Body of pancreas (tissue), 4 donors: ENCODE measurements around the gene GNG4. TPM values are rescaled to one million over a fixed set of nuclear protein-coding genes. Genes with fewer than 3 reads are reported as not detected.

Experiments used
- ATAC-seq: fragments of 150-250 bp; one replicate; pipeline ENCODE4 v1.9.1; 2016
- DNase-seq, 4 donors: peaks; one replicate each; pipeline ENCODE4 v3.0.0-alpha.2; 2019
- H3K27ac ChIP-seq, 4 donors: fragments of 200-600 bp; sonication (generic); 1 replicate in 3 of 4; 2 replicates in 1 of 4; pipeline versions ENCODE4 v1.5.1 to v1.6.1; 2016 to 2019; ENCODE audit warnings: mild to moderate bottlenecking in 1 of 4, mixed read lengths in 1 of 4, moderate library complexity in 1 of 4
- H3K27me3 ChIP-seq, 2 donors: fragments of 200-600 bp; sonication (generic); one replicate each; pipeline ENCODE4 v1.6.0; 2016; ENCODE audit warnings: mild to moderate bottlenecking in 1 of 2
- H3K36me3 ChIP-seq, 2 donors: fragments of 200-600 bp; sonication (generic); replicated peaks in 1 of 2; 2 replicates each; pipeline ENCODE4 v1.5.1; 2016; ENCODE audit warnings: low read depth in 2 of 2; ENCODE audit not compliant: insufficient read depth in 1 of 2
- H3K4me1 ChIP-seq: fragments of 200-600 bp; sonication (generic); one replicate; pipeline ENCODE4 v1.6.0; 2016
- H3K4me3 ChIP-seq, 2 donors: fragments of 200-600 bp; sonication (generic); 1 replicate in 1 of 2; 2 replicates in 1 of 2; pipeline ENCODE4 v1.5.1; 2016 to 2019
- H3K9me3 ChIP-seq, 3 donors: fragments of 200-600 bp; sonication (generic); 1 replicate in 2 of 3; 2 replicates in 1 of 3; pipeline ENCODE4 v1.5.1; 2016
- CTCF ChIP-seq, 7 experiments: fragments of 450-650 bp in 4 of 7; fragments of 200-600 bp in 3 of 7; sonication (generic) in 3 of 7; IDR thresholded peaks; one replicate each; pipeline ENCODE4 v1.5.1; 2016 to 2019; ENCODE audit warnings: antibody characterized with exemption in 7 of 7
- POLR2A ChIP-seq, 3 donors: fragments of 450-650 bp; IDR thresholded peaks; one replicate each; pipeline ENCODE4 v1.6.1; 2016; ENCODE audit warnings: antibody characterized with exemption in 3 of 3, mild to moderate bottlenecking in 2 of 3
- WGBS, 2 donors: methylation state at CpG; one replicate each; pipeline ENCODE4 v1.1.5; 2017; 5-methylcytosine and 5-hydroxymethylcytosine counted together
- intact Hi-C: fragments of 100-400 bp; cut with DNase I; formaldehyde crosslinking; loops from one replicate; pipeline ENCODE4 v1.15.1; 2023
- total RNA-seq, 2 donors: library from RNA; depleted of rRNA; stranded (reverse); fragments of >200 nt; gene quantifications; one replicate each; pipeline ENCODE4 v1.1.0, GENCODE V29; 2016

Gene GNG4
- total RNA-seq, 2 donors from 2014 or later: 0.66 to 3.1 TPM

GRCh38 chr1:235643837-235644692, 5.5 kb downstream of the GNG4 start:
- Histone ChIP-seq H3K4me1 (peaks cover 12% of the 10 kb centered on the region), H3K4me3 (no peak overlapping the region), H3K36me3 (no peaks in the 10 kb centered on the region), H3K27me3 (no peaks in the 10 kb centered on the region), H3K27ac (no peak overlapping the region), H3K9me3 (no peaks in the 10 kb centered on the region)
- ATAC-seq (no peak), DNase-seq (no peak)
- intact Hi-C loops: no loop called here
- WGBS, 2 donors: 85 to 87% methylated on average over 22 to 23 of the region's 23 CpGs
- no peak for TF ChIP-seq CTCF (IDR thresholded peaks at IDR 0.05)
- TF ChIP-seq POLR2A (IDR thresholded peaks at IDR 0.05): no peak

GRCh38 chr1:235642943-235643371, 6.6 kb downstream of the GNG4 start:
- H3K36me3 ChIP-seq: no peaks in the 10 kb centered on the region
- DNase-seq (no peak), ATAC-seq (no peak)
- intact Hi-C loops: no loop called here
- no peak overlapping the region for H3K4me3 ChIP-seq
- H3K27ac ChIP-seq: no peak overlapping the region
- no peak for TF ChIP-seq CTCF (IDR thresholded peaks at IDR 0.05)
- no peak for TF ChIP-seq POLR2A (IDR thresholded peaks at IDR 0.05)
- H3K4me1 ChIP-seq: peaks cover under 1% of the 10 kb centered on the region
- WGBS, 2 donors: 58 to 63% methylated on average over 11 of the region's 11 CpGs
- no peaks in the 10 kb centered on the region for H3K9me3 ChIP-seq
- H3K27me3 ChIP-seq: no peaks in the 10 kb centered on the region

GRCh38 chr1:235642011-235642942, 7.3 kb downstream of the GNG4 start:
- no peak for ATAC-seq
- H3K27ac ChIP-seq: no peak overlapping the region
- TF ChIP-seq CTCF (IDR thresholded peaks at IDR 0.05): no peak
- no peak for TF ChIP-seq POLR2A (IDR thresholded peaks at IDR 0.05)
- WGBS, 2 donors: 38 to 76% methylated on average over 46 to 47 of the region's 47 CpGs
- no peak overlapping the region for H3K4me3 ChIP-seq
- H3K4me1 ChIP-seq: no peaks in the 10 kb centered on the region
- DNase-seq: peak in 1 of 4 donors; percentile 39
- H3K9me3 ChIP-seq: no peaks in the 10 kb centered on the region
- intact Hi-C loops: no loop called here
- H3K27me3 ChIP-seq: no peaks in the 10 kb centered on the region
- no peaks in the 10 kb centered on the region for H3K36me3 ChIP-seq

GRCh38 chr1:235640580-235640979, 9.0 kb downstream of the GNG4 start:
- Histone ChIP-seq H3K27me3 (no peaks in the 10 kb centered on the region), H3K27ac (no peak overlapping the region), H3K4me3 (no peak overlapping the region), H3K9me3 (no peaks in the 10 kb centered on the region), H3K4me1 (no peaks in the 10 kb centered on the region), H3K36me3 (no peaks in the 10 kb centered on the region)
- DNase-seq (no peak), ATAC-seq (no peak)
- WGBS, 2 donors: 82 to 85% methylated on average over 12 of the region's 12 CpGs
- intact Hi-C loops: no loop called here
- TF ChIP-seq CTCF (IDR thresholded peaks at IDR 0.05) (no peak), POLR2A (IDR thresholded peaks at IDR 0.05) (no peak)
